ACHN (cell line): ENCODE results near the gene PNMA8C.
"Not testable (repeated sequence)": the region's sequence is repeated elsewhere in the genome, so short reads cannot be mapped to it uniquely, and the experiment has no call there.

Source experiments
- DNase-seq: peaks from one replicate; pipeline ENCODE4 v3.0.0-alpha.2; 2015
- in situ Hi-C: cut with HindIII; loops from 2 replicates; pipeline ENCODE4 v1.10.0; 2017; ENCODE audit warnings: low sequenced_read_pairs, low pct_ligation_motif_present, low pct_unique_long_range_greater_than_20kb

PNMA8C gene

GRCh38 chr19:46381756-46382345 lies 46.9 kb downstream of the PNMA8C start:
- in situ Hi-C loops, result no loop called here
- no peak for DNase-seq

- in situ Hi-C loops, result no loop called here
- DNase-seq, result no peak
Observed at GRCh38 chr19:46381346-46381745, 47.4 kb downstream of the PNMA8C start.

GRCh38 chr19:46380690-46381089 lies 48.0 kb downstream of the PNMA8C start:
- in situ Hi-C loops, result no loop called here
- no peak for DNase-seq

- in situ Hi-C loops, result no loop called here
- DNase-seq, result no peak
Observed at GRCh38 chr19:46378268-46378667, 50.5 kb downstream of the PNMA8C start.

GRCh38 chr19:46376241-46377153 lies 52.2 kb downstream of the PNMA8C start:
- in situ Hi-C loops, result no loop called here
- DNase-seq, result no peak

GRCh38 chr19:46375476-46376067 lies 53.2 kb downstream of the PNMA8C start:
- DNase-seq, in situ Hi-C loops: not testable (repeated sequence)
